HEK293 (cell line): ENCODE results near the gene GNG7.

Experiments
- CTCF ChIA-PET: fragments of 350-600 bp; formaldehyde crosslinking; extraction: SDS; loops from one replicate; lab custom pipeline; 2021; ENCODE audit warnings: antibody characterized with exemption; lab: Yijun Ruan, JAX
- POLR2A ChIA-PET: fragments of 300-600 bp; formaldehyde crosslinking; extraction: SDS; loops from one replicate; lab custom pipeline; 2020; ENCODE audit warnings: antibody characterized with exemption, inconsistent platforms; lab: Yijun Ruan, JAX
- H3K27ac ChIP-seq: fragments of 200-500 bp; sonication (Bioruptor generic); 2 replicates; pipeline ENCODE4 v1.5.1; 2014; ENCODE audit warnings: low read depth, low read length, control low read depth, inconsistent platforms; ENCODE audit errors: extremely low read depth
- H3K36me3 ChIP-seq, 2 experiments: fragments of 200-500 bp in 1 of 2; sonication (Bioruptor generic) in 1 of 2; 1 replicate in 1 of 2; 2 replicates in 1 of 2; pipeline ENCODE4 v1.5.1; 2014 to 2017; ENCODE audit warnings: inconsistent platforms in 2 of 2, low read length in 2 of 2; ENCODE audit not compliant: control insufficient read depth in 2 of 2, insufficient read depth in 1 of 2
- H3K4me1 ChIP-seq: fragments of 200-500 bp; sonication (Bioruptor generic); 2 replicates; pipeline ENCODE4 v1.5.1; 2014; ENCODE audit warnings: mild to moderate bottlenecking, low read length, inconsistent platforms; ENCODE audit not compliant: control insufficient read depth, insufficient read depth
- H3K4me3 ChIP-seq: 2 replicates; pipeline ENCODE4 v1.5.1; 2011; ENCODE audit warnings: low read depth, mild to moderate bottlenecking, control low read depth, low read length, moderate library complexity
- H3K9me3 ChIP-seq: fragments of 200-500 bp; sonication (Bioruptor generic); 2 replicates; pipeline ENCODE4 v1.5.1; 2014; ENCODE audit warnings: low read depth, low read length, inconsistent platforms; ENCODE audit not compliant: control insufficient read depth, insufficient read depth
- EGR2 ChIP-seq: fragments of 450-650 bp; formaldehyde crosslinking; IDR thresholded peaks from 2 replicates; pipeline ENCODE4 v1.5.1; 2016; ENCODE audit warnings: low read depth, missing biosample characterization, missing genetic modification characterization
- PRDM2 ChIP-seq: fragments of 450-650 bp; formaldehyde crosslinking; IDR thresholded peaks from 2 replicates; pipeline ENCODE4 v1.5.1; 2016; ENCODE audit warnings: missing biosample characterization, missing genetic modification characterization, borderline replicate concordance
- SETDB1 ChIP-seq: IDR thresholded peaks from one replicate; pipeline ENCODE4 v1.6.1; 2017; ENCODE audit warnings: mild to moderate bottlenecking, low read length, moderate library complexity, mixed read lengths; ENCODE audit not compliant: insufficient read length
- ZFHX2 ChIP-seq: fragments of 450-650 bp; formaldehyde crosslinking; conservative IDR thresholded peaks from 2 replicates; pipeline ENCODE4 v1.5.1; 2016; ENCODE audit warnings: missing biosample characterization, missing genetic modification characterization
- ZNF132 ChIP-seq: fragments of 450-650 bp; formaldehyde crosslinking; IDR thresholded peaks from 2 replicates; pipeline ENCODE4 v1.5.1; 2017; ENCODE audit warnings: missing biosample characterization, missing genetic modification characterization, borderline replicate concordance
- ZNF18 ChIP-seq: fragments of 450-650 bp; formaldehyde crosslinking; IDR thresholded peaks from 2 replicates; pipeline ENCODE4 v1.5.1; 2016; ENCODE audit warnings: missing biosample characterization, missing genetic modification characterization
- ZNF2 ChIP-seq: fragments of 450-650 bp; formaldehyde crosslinking; IDR thresholded peaks from 2 replicates; pipeline ENCODE4 v1.5.1; 2016; ENCODE audit warnings: missing biosample characterization, missing genetic modification characterization
- ZNF335 ChIP-seq: fragments of 450-650 bp; formaldehyde crosslinking; conservative IDR thresholded peaks from 2 replicates; pipeline ENCODE4 v1.5.1; 2016; ENCODE audit warnings: missing biosample characterization, missing genetic modification characterization
- ZNF37A ChIP-seq: fragments of 450-650 bp; IDR thresholded peaks from 2 replicates; pipeline ENCODE4 v1.5.1; 2018; ENCODE audit warnings: missing biosample characterization, missing genetic modification characterization
- ZNF544 ChIP-seq: fragments of 450-650 bp; formaldehyde crosslinking; IDR thresholded peaks from 2 replicates; pipeline ENCODE4 v1.5.0; 2017; ENCODE audit warnings: missing biosample characterization, missing genetic modification characterization
- ZNF549 ChIP-seq: fragments of 450-650 bp; IDR thresholded peaks from 2 replicates; pipeline ENCODE4 v1.5.1; 2018; ENCODE audit warnings: missing biosample characterization, missing genetic modification characterization, mild to moderate bottlenecking, inconsistent platforms, moderate library complexity
- ZNF623 ChIP-seq: fragments of 450-650 bp; formaldehyde crosslinking; IDR thresholded peaks from 2 replicates; pipeline ENCODE4 v1.5.1; 2016; ENCODE audit warnings: missing biosample characterization, missing genetic modification characterization
- ZNF785 ChIP-seq: fragments of 450-650 bp; formaldehyde crosslinking; IDR thresholded peaks from 2 replicates; pipeline ENCODE4 v1.5.1; 2016; ENCODE audit warnings: missing biosample characterization, missing genetic modification characterization
- ZSCAN4 ChIP-seq: fragments of 450-650 bp; formaldehyde crosslinking; IDR thresholded peaks from 2 replicates; pipeline ENCODE4 v1.5.1; 2017; ENCODE audit warnings: missing biosample characterization, missing genetic modification characterization
- TF ChIP-seq, protein P1 (sequence below): fragments of 450-650 bp; formaldehyde crosslinking; IDR thresholded peaks from 2 replicates; pipeline ENCODE4 v1.5.1; 2017; ENCODE audit warnings: missing biosample characterization, mild to moderate bottlenecking, missing genetic modification characterization, moderate library complexity

Gene GNG7

GRCh38 chr19:2524361-2524839 is 178.1 kb downstream of the GNG7 start:
- H3K36me3 ChIP-seq, result no peaks in the 10 kb centered on the region
- CTCF ChIA-PET, result interaction anchor here (0.5 to 1.0 kb wide), 3 partner anchors 14 to 55 kb away, joined by 3 read pairs; no protein-coding TSS in a partner anchor
- peak; percentile 82 for TF ChIP-seq ZSCAN4
- no peak for TF ChIP-seq ZNF549 (tag by site-specific recombination)
- TF ChIP-seq SETDB1, result no peak
- peak; percentile 100 for TF ChIP-seq PRDM2 (tag by site-specific recombination)
- TF ChIP-seq ZNF785, result no peak
- no peak for TF ChIP-seq ZNF2 (tag by site-specific recombination)
- TF ChIP-seq ZNF18 (tag by site-specific recombination), result peak; percentile 54; the same call in 1 of the 2 replicates
- TF ChIP-seq, all 188 proteins: peak for 3
- no peak overlapping the region for H3K27ac ChIP-seq
- H3K9me3 ChIP-seq, result no peaks in the 10 kb centered on the region
- H3K4me1 ChIP-seq, result 0 out of 2 replicates have a peak, but pooled peaks cover 4% of the 10 kb centered on the region
- POLR2A ChIA-PET, result interaction anchor here (0.9 to 2.0 kb wide), 5 partner anchors 21 to 55 kb away, joined by 3 to 49 read pairs (median 4); partner anchors contain the start of gene GADD45B
- H3K4me3 ChIP-seq, result no peak overlapping the region

GRCh38 chr19:2523630-2524311 is 178.7 kb downstream of the GNG7 start:
- no peaks in the 10 kb centered on the region for H3K36me3 ChIP-seq
- no peaks in the 10 kb centered on the region for H3K9me3 ChIP-seq
- 0 out of 2 replicates have a peak, but pooled peaks cover 4% of the 10 kb centered on the region for H3K4me1 ChIP-seq
- peak; percentile 31; the same call in 1 of the 2 replicates for TF ChIP-seq EGR2 (tag by site-specific recombination)
- TF ChIP-seq ZNF544, result no peak
- peak; percentile 29 for TF ChIP-seq ZFHX2 (tag by site-specific recombination)
- TF ChIP-seq ZNF132 (tag by site-specific recombination), result no peak
- TF ChIP-seq, protein P1, sequence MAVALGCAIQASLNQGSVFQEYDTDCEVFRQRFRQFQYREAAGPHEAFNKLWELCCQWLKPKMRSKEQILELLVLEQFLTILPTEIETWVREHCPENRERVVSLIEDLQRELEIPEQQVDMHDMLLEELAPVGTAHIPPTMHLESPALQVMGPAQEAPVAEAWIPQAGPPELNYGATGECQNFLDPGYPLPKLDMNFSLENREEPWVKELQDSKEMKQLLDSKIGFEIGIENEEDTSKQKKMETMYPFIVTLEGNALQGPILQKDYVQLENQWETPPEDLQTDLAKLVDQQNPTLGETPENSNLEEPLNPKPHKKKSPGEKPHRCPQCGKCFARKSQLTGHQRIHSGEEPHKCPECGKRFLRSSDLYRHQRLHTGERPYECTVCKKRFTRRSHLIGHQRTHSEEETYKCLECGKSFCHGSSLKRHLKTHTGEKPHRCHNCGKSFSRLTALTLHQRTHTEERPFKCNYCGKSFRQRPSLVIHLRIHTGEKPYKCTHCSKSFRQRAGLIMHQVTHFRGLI (tag by site-specific recombination), result peak; percentile 87
- TF ChIP-seq ZNF623 (tag by site-specific recombination), result no peak
- TF ChIP-seq ZNF37A (tag by site-specific recombination), result no peak
- no peak for TF ChIP-seq ZNF335 (tag by site-specific recombination)
- no peak overlapping the region for H3K4me3 ChIP-seq
- POLR2A ChIA-PET, result interaction anchor here (2.0 kb wide), 1 partner anchor 48 kb away, joined by 11 read pairs; the partner anchor contains the start of gene GADD45B
- CTCF ChIA-PET, result interaction anchor here (0.5 to 1.0 kb wide), 3 partner anchors 25 to 76 kb away, joined by 3 read pairs; no protein-coding TSS in a partner anchor
- H3K27ac ChIP-seq, result no peak overlapping the region
